Measurements from ENCODE around the gene JAM2.

DNA sequence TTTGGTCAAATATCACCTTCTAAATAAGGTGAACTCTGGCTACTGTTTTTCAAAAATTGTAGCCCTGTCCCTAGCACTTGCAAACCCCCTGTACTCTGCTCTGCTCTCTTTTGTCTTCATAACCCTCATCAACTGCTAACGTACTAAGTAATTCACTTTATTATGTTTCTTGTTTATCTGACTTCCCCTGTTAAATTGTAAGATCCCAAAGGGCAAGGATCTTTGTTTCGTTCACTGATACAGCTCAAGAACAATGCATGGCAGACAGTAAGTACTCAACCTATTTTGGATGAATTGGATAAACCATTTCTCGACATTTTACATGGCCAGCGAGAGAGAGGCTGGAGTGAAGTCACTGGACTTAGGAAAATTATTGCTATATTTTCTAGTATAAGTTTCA, 48.7 kb downstream of the JAM2 start:
- TF ChIP-seq CTCF (IDR thresholded peaks at IDR 0.05) (no peak), POLR2A (IDR thresholded peaks at IDR 0.05) (no peak)
